Fibroblast of mammary gland (primary cell): ENCODE data around the gene ARHGEF40.

Experiments
- DNase-seq: peaks from one replicate; pipeline ENCODE4 v3.0.0-alpha.2; 2010; ENCODE audit warnings: low read depth
- H3K4me3 ChIP-seq: 2 replicates; pipeline ENCODE4 v1.5.1; 2011; ENCODE audit warnings: low read depth, mild to moderate bottlenecking, low read length, moderate library complexity; ENCODE audit not compliant: control insufficient read depth
- CTCF ChIP-seq: conservative IDR thresholded peaks from 2 replicates; pipeline ENCODE4 v1.5.1; 2011; ENCODE audit warnings: low read depth, low read length, inconsistent platforms; ENCODE audit not compliant: control insufficient read depth, insufficient read depth

Gene ARHGEF40

GRCh38 chr14:21084396-21084795 lies 14.3 kb downstream of the ARHGEF40 start:
- no peak for DNase-seq
- TF ChIP-seq CTCF = no peak
- no peak overlapping the region for H3K4me3 ChIP-seq

- no peak overlapping the region for H3K4me3 ChIP-seq
- TF ChIP-seq CTCF = no peak
- DNase-seq = peak; percentile 53
Observed at GRCh38 chr14:21084998-21085853, 15.1 kb downstream of the ARHGEF40 start.

GRCh38 chr14:21086908-21087293 lies 16.8 kb downstream of the ARHGEF40 start:
- TF ChIP-seq CTCF = no peak
- DNase-seq = no peak
- H3K4me3 ChIP-seq = no peak overlapping the region

- H3K4me3 ChIP-seq = no peak overlapping the region
- TF ChIP-seq CTCF = no peak
- DNase-seq = peak; percentile 95
Observed at GRCh38 chr14:21087294-21088091, 17.4 kb downstream of the ARHGEF40 start.

GRCh38 chr14:21088687-21089086 lies 18.6 kb downstream of the ARHGEF40 start:
- no peak for TF ChIP-seq CTCF

GRCh38 chr14:21089271-21089670 lies 19.2 kb downstream of the ARHGEF40 start:
- DNase-seq = no peak
- H3K4me3 ChIP-seq = no peak overlapping the region
- TF ChIP-seq CTCF = no peak

More at GRCh38 chr14:21088687-21089086, 18.6 kb downstream of the ARHGEF40 start:
- no peak overlapping the region for H3K4me3 ChIP-seq
- no peak for DNase-seq
